Right ventricle myocardium superior (tissue), 1 donor: ENCODE results near the gene OR52E6. TPM values are rescaled to one million over a fixed set of nuclear protein-coding genes. Genes with fewer than 3 reads are reported as not detected.

ENCODE experiments used
- ATAC-seq: fragments of 200-7000 bp; cut with Tn5 transposase; one replicate; pipeline ENCODE4 v1.9.1; 2020; ENCODE audit warnings: mild to moderate bottlenecking; ENCODE audit not compliant: poor library complexity
- DNase-seq: peaks from one replicate; pipeline ENCODE4 v3.0.0-alpha.2; 2020
- intact Hi-C: fragments of 100-400 bp; cut with DNase I; formaldehyde crosslinking; loops from one replicate; pipeline ENCODE4 v1.11.2; 2022
- long read RNA-seq: library from polyadenylated mRNA; unstranded; transcript quantifications from one replicate; pipeline ENCODE4 v2.0.0, GENCODE V29; 2021
- total RNA-seq: library from RNA; stranded (reverse); fragmentation: NEBNext Ultra II Directional; extraction: Animal tissue kit (Norgen Biotek cat#: 25700); gene quantifications from one replicate; pipeline ENCODE4 v1.2.1, GENCODE V29; 2021
- donor health status: DM: no; HTN: yes; CAD: no; lungs with severe emphysema.

Gene OR52E6
- total RNA-seq: not detected
- long read RNA-seq: 0 reads

DNA sequence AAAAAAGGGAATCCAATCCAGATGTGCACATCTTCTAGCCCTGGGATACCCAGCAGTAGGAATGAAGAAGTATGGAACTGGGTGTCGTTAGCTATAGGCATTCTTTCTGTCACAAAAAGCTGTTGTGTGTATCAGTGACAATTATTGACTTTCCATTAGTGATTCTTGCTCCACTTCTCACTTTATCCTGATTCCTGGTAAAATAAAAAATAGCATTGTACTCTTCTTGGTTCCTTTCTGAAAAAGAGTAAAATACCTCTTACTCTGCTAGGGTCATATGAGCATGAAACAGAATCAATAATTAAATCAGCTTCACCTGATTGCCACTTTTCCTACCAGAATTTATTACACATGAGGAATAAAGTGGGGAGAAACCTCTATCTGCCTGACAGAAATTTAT is at the start of gene OR52E6:
Gene OR52E6, minus strand, starts transcription at position 101 of the 400 bp plus-strand sequence. Its CDS starts 0 bp downstream, at position 101.
- intact Hi-C loops: no loop called here
- DNase-seq (no peak), ATAC-seq (no peak)

DNA sequence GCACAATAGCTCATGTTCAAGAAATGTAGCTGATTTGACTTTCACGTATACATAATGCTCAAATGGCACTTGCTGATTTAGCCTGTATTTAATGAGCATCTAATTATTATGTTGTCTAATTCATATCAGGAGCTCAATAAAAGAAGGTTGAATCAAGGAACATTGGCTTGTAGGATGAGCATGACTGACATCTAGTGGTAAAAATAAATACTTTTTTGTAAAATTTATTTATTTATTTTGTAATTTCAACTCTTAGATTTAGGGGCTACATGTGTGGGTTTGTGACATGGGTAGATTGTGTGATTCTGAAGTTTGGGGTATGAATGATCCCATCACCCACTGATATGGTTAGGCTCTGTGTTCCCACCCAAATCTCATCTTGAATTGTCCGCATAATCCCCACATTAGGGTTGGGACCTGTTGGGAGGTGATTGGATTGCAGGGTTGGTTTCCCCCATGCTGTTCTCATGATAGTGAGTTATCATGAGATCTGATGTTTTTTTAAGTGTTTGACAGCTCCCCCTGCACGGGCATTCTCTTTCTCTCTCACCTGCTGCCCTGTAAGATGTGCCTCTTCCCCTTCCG is 49.6 kb upstream of the OR52E6 start:
- DNase-seq (no peak), ATAC-seq (no peak)
- intact Hi-C loops: no loop called here

DNA sequence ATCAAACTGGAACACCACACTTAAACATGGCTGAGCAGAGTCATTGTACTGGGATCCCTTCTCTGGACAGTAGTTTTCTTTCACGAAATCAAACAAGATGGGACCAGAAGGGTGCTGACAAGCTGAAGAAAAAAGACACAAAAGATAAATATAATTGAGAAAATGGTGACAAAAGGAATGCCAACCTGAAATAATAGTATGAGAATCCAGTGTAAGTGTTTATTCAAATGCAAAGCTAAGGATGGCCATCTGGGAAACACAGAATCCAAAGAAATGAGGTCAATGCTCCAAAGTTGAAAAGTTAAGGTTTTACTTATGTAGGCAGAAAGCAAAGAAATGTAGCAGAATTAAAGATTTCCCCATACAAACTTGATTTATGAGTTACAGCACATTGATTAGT is 46.0 kb upstream of the OR52E6 start:
- intact Hi-C loops: no loop called here
- ATAC-seq: no peak
- DNase-seq: no peak

GRCh38 chr11:5887172-5887571 is 45.5 kb upstream of the OR52E6 start:
- intact Hi-C loops: no loop called here
- ATAC-seq: no peak

GRCh38 chr11:5881756-5882155 is 40.1 kb upstream of the OR52E6 start:
- intact Hi-C loops: no loop called here
- ATAC-seq (no peak), DNase-seq (no peak)

More at GRCh38 chr11:5887172-5887571, 45.5 kb upstream of the OR52E6 start:
- DNase-seq: no peak

- intact Hi-C loops: no loop called here
- no peak for DNase-seq
- ATAC-seq: no peak
Observed at GRCh38 chr11:5880329-5880728, 38.6 kb upstream of the OR52E6 start, which contains the start of gene OR52E4. TSS of gene OR52E4 (plus strand) at chr11:5880629. CDS start at chr11:5884293, 3,664 bp downstream.

DNA sequence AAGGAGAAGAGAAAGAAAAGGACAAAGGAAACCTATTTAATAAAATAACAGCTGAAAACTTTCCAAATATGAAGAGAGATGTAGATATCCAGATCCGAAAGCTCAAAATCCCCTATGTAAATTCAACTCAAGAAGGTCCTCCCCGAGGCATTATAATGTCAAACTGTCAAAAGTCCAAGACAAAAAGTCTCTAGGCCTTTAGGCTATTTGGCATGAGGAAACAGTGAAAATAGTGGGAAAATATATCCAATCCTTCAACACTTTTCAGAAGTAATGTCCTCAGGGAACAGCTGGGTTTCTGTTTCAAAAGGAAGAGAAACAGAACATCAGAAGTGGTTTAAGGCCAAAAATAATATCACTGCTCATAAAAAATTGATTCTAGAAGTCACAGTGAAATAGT is 36.9 kb upstream of the OR52E6 start:
- DNase-seq (no peak), ATAC-seq (no peak)
- intact Hi-C loops: no loop called here

DNA sequence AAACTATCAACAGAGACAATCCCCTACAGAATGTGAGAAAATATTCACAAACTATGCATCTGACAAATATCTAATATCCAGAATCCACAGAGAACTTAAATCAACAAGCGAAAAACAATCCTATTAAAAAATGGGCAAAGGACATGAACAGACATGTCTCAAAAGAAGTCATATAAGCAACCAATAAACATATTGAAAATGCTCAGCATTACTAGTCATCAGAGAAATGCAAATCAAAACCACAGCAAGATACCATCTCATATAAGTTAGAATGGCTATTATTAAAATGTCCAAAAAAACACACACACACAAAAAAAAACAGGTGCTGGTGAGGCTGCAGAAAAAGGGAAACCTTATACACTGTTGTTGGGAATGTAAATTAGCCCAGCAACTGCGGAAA is 24.1 kb upstream of the OR52E6 start:
- ATAC-seq (no peak), DNase-seq (no peak)
- intact Hi-C loops: no loop called here

GRCh38 chr11:5857590-5857989 is 15.9 kb upstream of the OR52E6 start, which contains the start of gene OR52E8:
TSS of gene OR52E8 (minus strand) at chr11:5857690. CDS start at chr11:5857690, 0 bp downstream.
- intact Hi-C loops: no loop called here
- no peak for ATAC-seq
- DNase-seq: no peak

DNA sequence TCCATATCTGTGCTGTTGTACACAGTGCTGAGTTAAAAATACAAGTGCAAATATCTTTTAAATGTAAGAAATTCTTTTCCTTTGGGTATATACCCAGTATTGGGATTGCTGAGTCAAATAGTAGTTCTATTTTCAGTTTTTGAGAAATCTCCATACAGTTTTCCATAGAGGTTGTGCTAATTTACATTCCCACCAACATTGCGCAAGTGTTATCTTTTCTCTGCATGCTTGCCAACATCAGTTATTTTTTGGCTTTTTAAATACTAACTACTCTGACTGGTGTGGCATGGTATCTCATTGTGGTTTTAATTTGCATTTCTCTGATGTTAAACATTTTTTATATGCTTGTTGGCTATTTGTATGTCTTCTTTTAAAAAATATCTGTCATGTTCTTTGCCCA is 9.3 kb upstream of the OR52E6 start:
- DNase-seq (no peak), ATAC-seq (no peak)
- intact Hi-C loops: no loop called here

GRCh38 chr11:5847711-5848110 is 6.0 kb upstream of the OR52E6 start:
- ATAC-seq (no peak), DNase-seq (no peak)
- intact Hi-C loops: no loop called here

GRCh38 chr11:5846701-5847100 is 5.0 kb upstream of the OR52E6 start:
- intact Hi-C loops: no loop called here
- no peak for ATAC-seq
- DNase-seq: no peak

DNA sequence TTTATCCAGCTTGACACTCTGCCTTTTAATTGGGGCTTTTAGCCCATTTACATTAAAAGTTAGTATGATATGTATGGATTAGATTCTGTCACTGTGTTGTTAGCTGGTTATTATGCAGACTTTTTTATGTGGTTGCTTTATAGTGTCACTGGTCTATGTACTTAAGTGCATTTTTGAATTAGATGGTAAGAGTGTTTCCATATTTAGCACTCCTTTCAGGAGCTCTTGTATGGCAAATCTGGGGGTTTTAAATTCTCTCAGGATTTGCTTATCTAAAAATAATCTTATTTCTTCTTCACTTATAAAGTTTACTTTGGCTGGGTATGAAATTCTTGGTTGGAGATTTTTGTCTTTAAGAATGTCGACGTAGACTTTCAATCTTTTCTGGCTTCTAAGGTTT is 4.0 kb downstream of the OR52E6 start:
- DNase-seq (no peak), ATAC-seq (no peak)
- intact Hi-C loops: no loop called here

DNA sequence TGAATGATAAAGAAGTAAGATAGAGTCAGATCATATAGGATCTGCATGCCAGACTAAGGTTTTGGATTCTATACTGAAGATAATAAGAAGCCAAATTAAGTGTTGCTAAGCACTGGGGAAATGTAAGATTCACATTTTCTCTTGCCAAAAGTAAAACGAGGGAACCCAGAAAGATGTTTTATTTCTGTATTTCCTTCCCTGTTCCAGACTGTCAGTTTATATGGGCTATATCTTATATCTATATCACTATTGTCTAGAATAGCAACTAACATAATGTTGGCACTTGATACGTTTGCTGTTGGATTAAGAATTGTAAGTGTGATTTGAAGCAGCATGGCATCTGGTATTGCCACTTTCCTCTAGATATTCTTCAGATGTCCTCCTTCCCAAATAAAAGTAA is 8.3 kb downstream of the OR52E6 start:
- no peak for DNase-seq
- no peak for ATAC-seq
- intact Hi-C loops: no loop called here

DNA sequence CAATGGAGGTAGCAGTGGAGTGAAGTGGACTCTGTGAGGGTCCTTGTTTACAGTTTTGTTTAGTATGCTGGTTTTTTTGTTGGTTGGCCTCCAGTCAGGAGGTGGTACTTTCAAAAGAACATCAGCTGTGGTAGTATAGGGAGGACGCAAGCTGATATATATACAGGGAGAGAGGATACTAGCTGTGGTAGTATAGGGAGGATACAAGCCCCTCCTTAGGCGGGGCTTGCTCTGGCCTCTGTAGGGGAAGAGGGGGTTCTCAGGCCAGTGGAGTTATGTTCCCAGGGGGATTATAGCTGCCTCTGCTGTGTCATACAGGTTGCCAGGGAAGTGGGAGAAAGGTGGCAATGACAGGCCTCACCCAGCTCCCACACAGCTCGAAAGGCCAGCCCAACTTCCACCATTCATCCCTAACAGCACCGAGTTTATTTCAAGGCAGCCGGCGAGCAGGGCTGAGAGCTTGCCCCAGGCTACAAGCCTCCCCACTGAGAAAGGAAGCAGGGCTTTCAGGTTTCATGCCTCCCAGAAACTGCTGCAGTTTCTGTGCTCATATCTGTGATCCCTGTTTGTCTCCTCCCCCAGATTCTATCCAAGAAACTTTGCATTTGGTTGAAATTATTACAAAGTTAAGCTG is 10.4 kb downstream of the OR52E6 start:
- intact Hi-C loops: no loop called here
- no peak for DNase-seq
- no peak for ATAC-seq

GRCh38 chr11:5818245-5818886 is 23.3 kb downstream of the OR52E6 start:
- no peak for ATAC-seq
- intact Hi-C loops: no loop called here
- no peak for DNase-seq

GRCh38 chr11:5815534-5815933 is 26.2 kb downstream of the OR52E6 start:
- intact Hi-C loops: no loop called here
- ATAC-seq (no peak), DNase-seq (no peak)

DNA sequence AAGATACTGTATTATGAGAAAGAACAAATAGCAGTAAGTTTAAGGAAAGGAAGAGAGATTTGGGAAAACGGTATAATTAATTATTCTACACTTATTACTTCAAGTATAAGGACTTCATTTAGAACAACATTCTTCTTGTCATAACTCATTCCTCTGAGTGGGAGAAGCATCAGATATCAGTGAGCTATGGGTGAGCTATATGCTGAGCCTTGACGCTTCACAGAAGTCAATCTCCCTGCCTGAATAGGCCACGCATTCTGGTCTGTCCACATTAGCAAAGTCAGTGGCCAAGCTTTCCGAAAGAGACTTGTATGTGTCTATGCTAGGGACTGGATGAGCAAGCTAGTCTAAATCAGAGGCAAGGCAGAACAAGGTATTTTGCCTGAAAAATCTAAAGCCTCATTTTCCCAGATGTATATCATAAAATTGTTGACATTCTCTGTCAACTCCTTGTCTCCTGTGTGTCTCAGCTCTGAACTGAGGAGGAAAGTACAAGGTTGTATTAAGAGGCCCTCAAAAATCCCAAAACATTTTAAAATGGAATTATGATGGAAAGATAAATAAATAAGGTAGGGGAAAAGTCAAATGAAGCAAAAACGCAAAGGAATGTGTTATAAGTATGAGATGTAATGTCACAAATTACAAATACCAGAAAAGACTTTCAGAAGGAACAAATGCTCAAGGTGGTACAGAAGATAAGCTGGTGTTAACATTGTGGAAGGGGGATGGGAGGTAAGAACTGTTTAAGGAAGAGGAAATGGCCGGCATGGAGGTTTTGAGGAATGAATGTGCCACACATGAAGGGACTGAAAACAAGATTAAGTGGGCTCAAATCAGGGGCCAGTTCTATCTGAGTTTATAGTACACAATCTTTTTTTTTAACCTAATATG is 31.5 kb downstream of the OR52E6 start:
- no peak for ATAC-seq
- intact Hi-C loops: loop anchor here (5.0 kb wide), 1 partner anchor 333 kb away; no protein-coding TSS in a partner anchor
- no peak for DNase-seq

DNA sequence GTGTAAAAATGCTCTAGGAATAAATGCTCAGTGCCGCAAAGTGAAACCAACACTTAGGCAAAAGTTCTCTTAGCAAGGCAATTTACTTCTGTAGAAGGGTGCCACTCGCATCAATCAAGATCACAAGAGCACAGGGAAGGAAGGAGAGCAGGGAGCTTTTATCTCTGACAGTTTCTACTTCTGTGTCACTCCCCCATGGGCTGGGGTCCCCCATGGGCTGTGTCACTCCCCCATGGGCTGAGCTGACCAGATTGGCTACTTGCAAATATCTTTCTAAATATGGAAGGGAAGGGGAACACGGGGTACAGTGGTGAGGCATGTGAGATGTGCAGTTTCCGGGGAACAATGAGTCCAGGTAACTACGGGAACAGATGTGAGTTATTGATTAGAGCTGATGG is 32.6 kb downstream of the OR52E6 start:
- intact Hi-C loops: loop anchor here (5.0 kb wide), 1 partner anchor 332 kb away; no protein-coding TSS in a partner anchor
- ATAC-seq: no peak
- DNase-seq: no peak
